B cell (primary cell): ENCODE results near the gene UGT1A6. TPM values are rescaled to one million over a fixed set of nuclear protein-coding genes. Genes with fewer than 3 reads are reported as not detected.

Experiments used
- ATAC-seq: fragments of 200-7000 bp; cut with Tn5 transposase; one replicate; pipeline ENCODE4 v1.10.0; 2021; ENCODE audit warnings: low read depth, mild to moderate bottlenecking, moderate number of reproducible peaks, moderate library complexity
- CTCF ChIA-PET: fragments of 350-600 bp; sonication (Branson Sonifier 250); formaldehyde crosslinking; loops from one replicate; lab custom pipeline; 2021; ENCODE audit warnings: antibody characterized with exemption, inconsistent platforms; lab: Charles Lee
- POLR2A ChIA-PET: fragments of 350-600 bp; sonication (Branson Sonifier 250); formaldehyde crosslinking; loops from one replicate; lab custom pipeline; 2021; ENCODE audit warnings: antibody characterized with exemption; lab: Charles Lee
- DNase-seq: peaks from one replicate; pipeline ENCODE4 v3.0.0; 2013
- H2AFZ ChIP-seq: 2 replicates; pipeline ENCODE4 v1.6.1; 2012; ENCODE audit warnings: mild to moderate bottlenecking, low read depth, low read length; ENCODE audit not compliant: insufficient read depth, poor library complexity, severe bottlenecking
- H3K27ac ChIP-seq, 2 donors: 1 replicate in 1 of 2; 2 replicates in 1 of 2; pipeline ENCODE4 v1.5.1; 2012 to 2013; ENCODE audit warnings: low read length in 2 of 2, mild to moderate bottlenecking in 2 of 2, moderate library complexity in 1 of 2
- H3K27me3 ChIP-seq, 4 experiments: fragments of 200-600 bp in 1 of 4; sonication (generic) in 1 of 4; replicated peaks in 1 of 4; 1 replicate in 2 of 4; 2 replicates in 2 of 4; pipeline versions ENCODE4 v1.6.1 to v1.7.0; 2013 to 2016; ENCODE audit warnings: low read length in 3 of 4, mild to moderate bottlenecking in 2 of 4, mixed read lengths in 1 of 4, moderate library complexity in 1 of 4; ENCODE audit not compliant: insufficient read depth in 4 of 4, control insufficient read depth in 3 of 4; ENCODE audit errors: control extremely low read depth in 1 of 4
- H3K36me3 ChIP-seq, 2 experiments: replicated peaks in 1 of 2; 1 replicate in 1 of 2; 2 replicates in 1 of 2; pipeline versions ENCODE4 v1.6.1 to v1.7.1; 2013; ENCODE audit warnings: low read length in 1 of 2; ENCODE audit not compliant: insufficient read depth in 2 of 2, control insufficient read depth in 1 of 2; ENCODE audit errors: control extremely low read depth in 1 of 2, extremely low read depth in 1 of 2
- H3K4me1 ChIP-seq, 2 donors: fragments of 200-600 bp in 1 of 2; sonication (generic) in 1 of 2; 1 replicate in 1 of 2; 2 replicates in 1 of 2; pipeline versions ENCODE4 v1.5.1 to v1.6.1; 2013 to 2017; ENCODE audit warnings: low read length in 2 of 2; ENCODE audit not compliant: control insufficient read depth in 2 of 2, insufficient read depth in 2 of 2
- H3K4me2 ChIP-seq: replicated peaks from 2 replicates; pipeline ENCODE3; 2012; ENCODE audit warnings: mild to moderate bottlenecking, low read depth, low read length; ENCODE audit not compliant: poor library complexity, severe bottlenecking
- H3K4me3 ChIP-seq, 5 experiments: fragments of 200-600 bp in 1 of 5; sonication (generic) in 1 of 5; 1 replicate in 3 of 5; 2 replicates in 2 of 5; pipeline versions ENCODE4 v1.5.1 to v1.7.0; 2011 to 2016; ENCODE audit warnings: low read length in 4 of 5, mild to moderate bottlenecking in 4 of 5, low read depth in 2 of 5, control low read depth in 1 of 5, moderate library complexity in 1 of 5; ENCODE audit not compliant: insufficient read depth in 1 of 5; ENCODE audit errors: control extremely low read depth in 1 of 5, extremely low read depth in 1 of 5
- H3K79me2 ChIP-seq: fragments of 200-600 bp; sonication (generic); one replicate; pipeline ENCODE4 v1.6.0; 2016; ENCODE audit warnings: low read length; ENCODE audit not compliant: control insufficient read depth, insufficient read depth
- H3K9ac ChIP-seq: fragments of 200-600 bp; sonication (generic); 2 replicates; pipeline ENCODE4 v1.6.1; 2017; ENCODE audit warnings: mild to moderate bottlenecking, low read length, moderate library complexity
- H3K9me3 ChIP-seq, 3 donors: one replicate each; pipeline versions ENCODE4 v1.6.1 to v1.7.1; 2013; ENCODE audit warnings: low read length in 2 of 3; ENCODE audit not compliant: control insufficient read depth in 2 of 3, insufficient read depth in 1 of 3; ENCODE audit errors: control extremely low read depth in 1 of 3
- H4K20me1 ChIP-seq: 2 replicates; pipeline ENCODE4 v1.6.0; 2012; ENCODE audit warnings: mild to moderate bottlenecking, low read length; ENCODE audit not compliant: insufficient read depth, control insufficient read depth, poor library complexity, severe bottlenecking
- H3K27ac Mint-ChIP-seq: one replicate; pipeline ENCODE4 v1.8.0; 2021; ENCODE audit warnings: mixed read lengths
- H3K27me3 Mint-ChIP-seq: one replicate; pipeline ENCODE4 v1.8.0; 2021; ENCODE audit warnings: mixed read lengths
- H3K4me1 Mint-ChIP-seq: one replicate; pipeline ENCODE4 v1.8.0; 2021; ENCODE audit warnings: mixed read lengths
- H3K4me3 Mint-ChIP-seq: one replicate; pipeline ENCODE4 v1.8.0; 2021; ENCODE audit warnings: mixed read lengths
- H3K9me3 Mint-ChIP-seq: one replicate; pipeline ENCODE4 v1.8.0; 2022; ENCODE audit warnings: mixed read lengths; ENCODE audit not compliant: insufficient read depth
- EZH2 ChIP-seq: IDR thresholded peaks from 2 replicates; pipeline ENCODE4 v1.6.1; 2012; ENCODE audit warnings: borderline replicate concordance, low read depth, mild to moderate bottlenecking, moderate library complexity, low read length; ENCODE audit not compliant: insufficient read depth, poor library complexity, severe bottlenecking
- WGBS: methylation state at CpG from one replicate; pipeline ENCODE4 v1.1.5; 2013; ENCODE audit warnings: missing lambda C conversion rate; ENCODE audit not compliant: insufficient coverage; 5-methylcytosine and 5-hydroxymethylcytosine counted together
- intact Hi-C: fragments of 100-400 bp; cut with micrococcal nuclease; formaldehyde crosslinking; loops from one replicate; pipeline ENCODE4 v1.10.0; 2022
- polyA plus RNA-seq: library from polyadenylated mRNA; depleted of rRNA; stranded (reverse); fragments of >200 nt; gene quantifications from 2 replicates; pipeline ENCODE4 v1.2.3, GENCODE V29; 2012
- total RNA-seq, 2 donors: library from RNA; stranded (reverse); fragments of 120-200 nt in 1 of 2; gene quantifications; 1 replicate in 1 of 2; 2 replicates in 1 of 2; pipeline versions ENCODE4 v1.2.3 to v1.2.4, GENCODE V29; 2013 to 2022
- TF ChIP-seq, protein P1 (sequence below): fragments of 200-600 bp; IDR thresholded peaks from one replicate; pipeline ENCODE4 v1.8.0; 2022; ENCODE audit warnings: antibody characterized with exemption, mild to moderate bottlenecking

The UGT1A6 gene
- total and polyA plus RNA-seq, 2 donors (not counting 1 experiment from before 2014, with no cell fraction given): not detected

DNA sequence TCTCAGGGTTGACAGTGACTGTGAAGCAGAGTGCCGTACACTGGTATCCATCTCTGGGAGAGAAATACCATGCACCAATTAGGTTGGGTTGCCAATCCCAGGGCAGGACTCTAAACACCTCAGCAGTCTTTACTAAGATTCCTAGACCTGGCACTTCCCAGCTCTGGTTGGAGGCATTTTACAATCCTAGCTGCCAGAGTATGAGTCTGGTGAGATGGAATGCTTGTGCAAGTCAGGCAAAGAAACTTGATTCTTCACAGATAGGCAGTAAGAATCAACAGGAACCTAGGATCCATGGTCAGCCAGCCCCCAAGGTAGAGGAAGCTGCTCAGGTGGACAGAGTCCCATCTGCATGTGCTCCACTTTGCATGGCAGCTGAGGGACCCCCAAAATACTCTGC, 14.0 kb downstream of the UGT1A6 start:
- no peaks in the 10 kb centered on the region for H3K36me3 ChIP-seq
- no peak overlapping the region for H3K4me3 ChIP-seq
- H3K27ac ChIP-seq: no peak overlapping the region
- H3K79me2 ChIP-seq: no peaks in the 10 kb centered on the region
- Mint-ChIP-seq H3K4me3 (no peak overlapping the region), H3K9me3 (no peaks in the 10 kb centered on the region), H3K27me3 (peaks cover 28% of the 10 kb centered on the region), H3K4me1 (peaks cover 3% of the 10 kb centered on the region), H3K27ac (no peak overlapping the region)
- H3K9me3 ChIP-seq: peaks cover 0 to 8% (median 0%) of the 10 kb centered on the region in 3 donors
- H4K20me1 ChIP-seq: no peaks in the 10 kb centered on the region
- ChIA-PET CTCF (interaction anchor here (0.7 to 1.2 kb wide), 3 partner anchors 11 to 17 kb away, joined by 3 read pairs; no protein-coding TSS in a partner anchor), POLR2A (interaction anchor here (0.7 kb wide), 1 partner anchor 487 kb away, joined by 3 read pairs; no protein-coding TSS in a partner anchor)
- 100% methylated on average over 1 of the region's 1 CpG for WGBS
- H3K4me1 ChIP-seq: no peaks in the 10 kb centered on the region
- intact Hi-C loops: no loop called here
- H3K27me3 ChIP-seq: peaks cover 0 to 3% (median 0%) of the 10 kb centered on the region in 4 experiments
- no peak overlapping the region for H2AFZ ChIP-seq
- DNase-seq (no peak), ATAC-seq (no peak)
- TF ChIP-seq EZH2: no peak
- TF ChIP-seq, protein P1, sequence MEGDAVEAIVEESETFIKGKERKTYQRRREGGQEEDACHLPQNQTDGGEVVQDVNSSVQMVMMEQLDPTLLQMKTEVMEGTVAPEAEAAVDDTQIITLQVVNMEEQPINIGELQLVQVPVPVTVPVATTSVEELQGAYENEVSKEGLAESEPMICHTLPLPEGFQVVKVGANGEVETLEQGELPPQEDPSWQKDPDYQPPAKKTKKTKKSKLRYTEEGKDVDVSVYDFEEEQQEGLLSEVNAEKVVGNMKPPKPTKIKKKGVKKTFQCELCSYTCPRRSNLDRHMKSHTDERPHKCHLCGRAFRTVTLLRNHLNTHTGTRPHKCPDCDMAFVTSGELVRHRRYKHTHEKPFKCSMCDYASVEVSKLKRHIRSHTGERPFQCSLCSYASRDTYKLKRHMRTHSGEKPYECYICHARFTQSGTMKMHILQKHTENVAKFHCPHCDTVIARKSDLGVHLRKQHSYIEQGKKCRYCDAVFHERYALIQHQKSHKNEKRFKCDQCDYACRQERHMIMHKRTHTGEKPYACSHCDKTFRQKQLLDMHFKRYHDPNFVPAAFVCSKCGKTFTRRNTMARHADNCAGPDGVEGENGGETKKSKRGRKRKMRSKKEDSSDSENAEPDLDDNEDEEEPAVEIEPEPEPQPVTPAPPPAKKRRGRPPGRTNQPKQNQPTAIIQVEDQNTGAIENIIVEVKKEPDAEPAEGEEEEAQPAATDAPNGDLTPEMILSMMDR: no peak
- H3K9ac ChIP-seq: no peak overlapping the region
- H3K4me2 ChIP-seq: no peak overlapping the region

DNA sequence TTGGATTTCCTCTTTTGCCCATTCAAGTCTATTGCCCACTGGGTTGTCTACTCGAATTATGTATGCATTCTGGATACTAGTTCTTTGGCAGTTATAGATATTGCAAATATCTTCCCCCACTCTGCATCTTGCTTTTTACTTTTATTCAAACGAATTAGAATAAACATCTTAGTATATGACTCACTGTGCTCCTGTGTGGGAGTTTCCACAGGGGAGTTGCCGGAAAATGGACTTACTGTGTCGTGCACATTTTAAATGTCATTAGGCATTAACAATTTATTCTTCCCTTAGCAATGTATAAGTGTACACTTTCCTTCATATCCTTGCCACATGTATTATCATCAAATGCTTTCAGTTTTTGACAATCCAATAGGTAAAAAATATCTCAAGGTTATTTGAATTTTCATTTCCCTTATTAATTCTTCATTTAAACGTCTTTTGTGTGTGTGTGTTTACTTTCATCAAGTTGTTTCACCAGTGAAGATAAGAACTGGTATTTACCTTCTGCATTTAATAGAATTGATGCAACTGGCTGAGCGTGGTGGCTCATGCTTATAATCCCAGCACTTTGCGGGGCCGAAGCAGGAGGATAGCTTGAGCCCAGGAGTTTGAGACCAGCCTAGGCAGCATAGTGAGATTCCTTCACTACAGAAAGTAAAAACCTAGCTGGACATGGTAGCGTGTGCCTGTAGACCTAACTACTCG, 15.4 kb downstream of the UGT1A6 start:
- Histone ChIP-seq H3K27me3 (peaks cover 0 to 3% (median 0%) of the 10 kb centered on the region in 4 experiments), H3K4me3 (no peak overlapping the region), H4K20me1 (no peaks in the 10 kb centered on the region), H3K36me3 (no peaks in the 10 kb centered on the region), H3K9ac (no peak overlapping the region), H3K4me1 (no peaks in the 10 kb centered on the region), H3K27ac (no peak overlapping the region), H3K9me3 (peaks cover 0 to 8% (median 0%) of the 10 kb centered on the region in 3 donors), H2AFZ (no peak overlapping the region), H3K4me2 (no peak overlapping the region), H3K79me2 (no peaks in the 10 kb centered on the region)
- H3K27ac Mint-ChIP-seq: no peak overlapping the region
- no peaks in the 10 kb centered on the region for H3K9me3 Mint-ChIP-seq
- intact Hi-C loops: no loop called here
- DNase-seq (no peak), ATAC-seq (no peak)
- ChIA-PET CTCF (interaction anchor here (1.3 kb wide), 1 partner anchor 8 kb away, joined by 3 read pairs; no protein-coding TSS in a partner anchor), POLR2A (no interaction called here)
- H3K27me3 Mint-ChIP-seq: peaks cover 31% of the 10 kb centered on the region
- H3K4me1 Mint-ChIP-seq: peaks cover 3% of the 10 kb centered on the region
- H3K4me3 Mint-ChIP-seq: no peak overlapping the region
- no peak for TF ChIP-seq EZH2
- TF ChIP-seq, protein P1: no peak
- 90% methylated on average over 3 of the region's 10 CpGs for WGBS
